ENCODE results near the gene DENND11.

DNA sequence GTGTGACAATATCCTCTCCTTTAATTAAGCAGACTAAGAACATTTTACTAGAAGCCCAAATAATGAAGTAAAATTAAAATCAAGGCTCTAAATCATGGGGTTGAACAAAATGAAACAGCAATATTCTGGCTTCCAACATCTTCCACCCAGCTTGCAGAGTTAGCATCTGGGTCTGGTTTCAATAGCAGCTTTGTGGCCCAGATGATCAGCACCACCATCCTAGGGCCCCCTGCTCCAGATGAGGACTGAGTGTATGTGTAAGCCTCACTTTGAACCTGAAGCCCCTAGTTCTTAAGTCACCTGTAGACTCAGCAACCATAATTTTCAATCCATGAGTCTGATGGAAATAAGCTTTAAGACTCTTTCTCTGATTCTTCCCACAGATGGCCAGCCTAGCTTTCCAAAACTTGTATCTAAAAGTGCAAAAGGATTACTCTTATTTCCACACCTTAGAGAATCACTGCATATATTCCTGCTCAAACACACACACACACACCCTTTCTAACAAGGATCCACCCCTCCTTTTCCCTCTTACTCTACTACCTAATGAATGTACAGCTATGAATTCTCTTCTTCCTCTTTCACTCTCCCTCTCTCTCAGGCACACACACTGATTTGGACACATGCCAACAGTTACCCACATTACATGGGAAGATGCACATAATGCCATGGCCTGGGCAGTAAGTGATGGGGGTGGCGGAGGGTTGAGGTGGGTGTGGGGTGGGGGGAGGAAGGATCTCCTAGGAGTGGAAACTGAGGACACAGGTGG is 3.5 kb downstream of the DENND11 start:
- TF ChIP-seq, protein P1, sequence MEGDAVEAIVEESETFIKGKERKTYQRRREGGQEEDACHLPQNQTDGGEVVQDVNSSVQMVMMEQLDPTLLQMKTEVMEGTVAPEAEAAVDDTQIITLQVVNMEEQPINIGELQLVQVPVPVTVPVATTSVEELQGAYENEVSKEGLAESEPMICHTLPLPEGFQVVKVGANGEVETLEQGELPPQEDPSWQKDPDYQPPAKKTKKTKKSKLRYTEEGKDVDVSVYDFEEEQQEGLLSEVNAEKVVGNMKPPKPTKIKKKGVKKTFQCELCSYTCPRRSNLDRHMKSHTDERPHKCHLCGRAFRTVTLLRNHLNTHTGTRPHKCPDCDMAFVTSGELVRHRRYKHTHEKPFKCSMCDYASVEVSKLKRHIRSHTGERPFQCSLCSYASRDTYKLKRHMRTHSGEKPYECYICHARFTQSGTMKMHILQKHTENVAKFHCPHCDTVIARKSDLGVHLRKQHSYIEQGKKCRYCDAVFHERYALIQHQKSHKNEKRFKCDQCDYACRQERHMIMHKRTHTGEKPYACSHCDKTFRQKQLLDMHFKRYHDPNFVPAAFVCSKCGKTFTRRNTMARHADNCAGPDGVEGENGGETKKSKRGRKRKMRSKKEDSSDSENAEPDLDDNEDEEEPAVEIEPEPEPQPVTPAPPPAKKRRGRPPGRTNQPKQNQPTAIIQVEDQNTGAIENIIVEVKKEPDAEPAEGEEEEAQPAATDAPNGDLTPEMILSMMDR (IDR thresholded peaks at IDR 0.05): no peak
- TF ChIP-seq EP300 (IDR thresholded peaks at IDR 0.05; ENCODE audit: borderline replicate concordance in 1 of 2, low read depth in 1 of 2, low read length in 1 of 2): no peak
- no peak for TF ChIP-seq POLR2AphosphoS5 (IDR thresholded peaks at IDR 0.05; ENCODE audit: low read depth, low read length)
- no peak for TF ChIP-seq NFIC (IDR thresholded peaks at IDR 0.05; ENCODE audit: borderline replicate concordance)

All from SK-N-SH (cell line).